ENCODE results near the gene KEL. TPM values are rescaled to one million over a fixed set of nuclear protein-coding genes. Genes with fewer than 3 reads are reported as not detected.
A peak's percentile ranks its signal among the peaks of the same experiment; 100 is the strongest.

The KEL gene
- total RNA-seq, 1 experiment from 2014 or later: not detected

- H3K27me3 Mint-ChIP-seq (ENCODE audit: insufficient read depth, unreplicated experiment): peaks cover 6% of the 10 kb centered on the region
- Histone ChIP-seq H3K4me1 (peaks cover 30% of the 10 kb centered on the region), H3K27me3 (replicated peaks; ENCODE audit: control insufficient read depth, insufficient read depth, low read length) (no peaks in the 10 kb centered on the region), H3K4me3 (ENCODE audit: low read depth, low read length) (no peak overlapping the region), H3K36me3 (ENCODE audit: control insufficient read depth, insufficient read depth, low read length) (no peaks in the 10 kb centered on the region), H3K9me3 (no peaks in the 10 kb centered on the region)
- H3K4me3 Mint-ChIP-seq (ENCODE audit: unreplicated experiment): no peak overlapping the region
- ChIA-PET POLR2A (no interaction called here), CTCF (interaction anchor here (0.6 to 2.0 kb wide), 8 partner anchors 42 to 409 kb away, joined by 3 to 20 read pairs (median 4); no protein-coding TSS in a partner anchor)
- H3K27ac Mint-ChIP-seq (ENCODE audit: unreplicated experiment): no peak overlapping the region
- peak; percentile 28 to 57 for TF ChIP-seq CTCF (IDR thresholded peaks at IDR 0.05; ENCODE audit: insufficient read depth in 1 of 2, low read depth in 1 of 2, low read length in 1 of 2, severe bottlenecking in 1 of 2, unreplicated experiment in 1 of 2)
- peak in 1 of 2 experiments; percentile 35 for DNase-seq
- intact Hi-C loops (cut with micrococcal nuclease; ENCODE audit: unreplicated experiment): loop anchor here (1.0 kb wide), 1 partner anchor 107 kb away; no protein-coding TSS in a partner anchor
- H3K9me3 Mint-ChIP-seq (ENCODE audit: unreplicated experiment): peaks cover 26% of the 10 kb centered on the region
- H3K4me1 Mint-ChIP-seq (ENCODE audit: low read depth, unreplicated experiment): peaks cover 39% of the 10 kb centered on the region
- no peaks in the 10 kb centered on the region for H3K36me3 Mint-ChIP-seq (ENCODE audit: insufficient read depth, unreplicated experiment)
- no TSS peak for BruUV-seq (replicated peaks)
These were observed 1.1 kb downstream of the KEL start for GRCh38 chr7:142960955-142961512.

GRCh38 chr7:142959202-142959601 lies 3.0 kb downstream of the KEL start:
- Histone ChIP-seq H3K9me3 (no peaks in the 10 kb centered on the region), H3K4me1 (peaks cover 36% of the 10 kb centered on the region), H3K4me3 (ENCODE audit: low read depth, low read length) (no peak overlapping the region), H3K36me3 (ENCODE audit: control insufficient read depth, insufficient read depth, low read length) (no peaks in the 10 kb centered on the region), H3K27me3 (replicated peaks; ENCODE audit: control insufficient read depth, insufficient read depth, low read length) (no peaks in the 10 kb centered on the region)
- Mint-ChIP-seq H3K36me3 (ENCODE audit: insufficient read depth, unreplicated experiment) (no peaks in the 10 kb centered on the region), H3K9me3 (ENCODE audit: unreplicated experiment) (peaks cover 39% of the 10 kb centered on the region), H3K27me3 (ENCODE audit: insufficient read depth, unreplicated experiment) (peaks cover 6% of the 10 kb centered on the region), H3K27ac (ENCODE audit: unreplicated experiment) (peak overlapping the region; percentile 3), H3K4me1 (ENCODE audit: low read depth, unreplicated experiment) (peaks cover 47% of the 10 kb centered on the region), H3K4me3 (ENCODE audit: unreplicated experiment) (no peak overlapping the region)
- no peak for DNase-seq
- intact Hi-C loops (cut with micrococcal nuclease; ENCODE audit: unreplicated experiment): loop anchor here (5.0 kb wide), 1 partner anchor 43 kb away; no protein-coding TSS in a partner anchor
- ChIA-PET CTCF (no interaction called here), POLR2A (no interaction called here)
- TF ChIP-seq CTCF (IDR thresholded peaks at IDR 0.05; ENCODE audit: insufficient read depth in 1 of 2, low read depth in 1 of 2, low read length in 1 of 2, severe bottlenecking in 1 of 2, unreplicated experiment in 1 of 2): no peak
- BruUV-seq (replicated peaks): no TSS peak

GRCh38 chr7:142957723-142958122 lies 4.4 kb downstream of the KEL start:
- DNase-seq: no peak
- peaks cover 53% of the 10 kb centered on the region for H3K9me3 Mint-ChIP-seq (ENCODE audit: unreplicated experiment)
- H3K27me3 Mint-ChIP-seq (ENCODE audit: insufficient read depth, unreplicated experiment): peaks cover 6% of the 10 kb centered on the region
- H3K36me3 Mint-ChIP-seq (ENCODE audit: insufficient read depth, unreplicated experiment): no peaks in the 10 kb centered on the region
- Histone ChIP-seq H3K4me1 (peaks cover 36% of the 10 kb centered on the region), H3K9me3 (no peaks in the 10 kb centered on the region), H3K4me3 (ENCODE audit: low read depth, low read length) (no peak overlapping the region), H3K36me3 (ENCODE audit: control insufficient read depth, insufficient read depth, low read length) (no peaks in the 10 kb centered on the region), H3K27me3 (replicated peaks; ENCODE audit: control insufficient read depth, insufficient read depth, low read length) (no peaks in the 10 kb centered on the region)
- ChIA-PET POLR2A (no interaction called here), CTCF (interaction anchor here (0.5 to 0.9 kb wide), 2 partner anchors 9 to 47 kb away, joined by 3 read pairs; no protein-coding TSS in a partner anchor)
- TF ChIP-seq CTCF (IDR thresholded peaks at IDR 0.05; ENCODE audit: insufficient read depth in 1 of 2, low read depth in 1 of 2, low read length in 1 of 2, severe bottlenecking in 1 of 2, unreplicated experiment in 1 of 2): no peak
- intact Hi-C loops (cut with micrococcal nuclease; ENCODE audit: unreplicated experiment): loop anchor here (1.0 to 5.0 kb wide), 5 partner anchors 44 to 103 kb away; partner anchors contain the start of gene EPHB6
- BruUV-seq (replicated peaks): no TSS peak
- peak overlapping the region; percentile 79 for H3K27ac Mint-ChIP-seq (ENCODE audit: unreplicated experiment)
- peaks cover 47% of the 10 kb centered on the region for H3K4me1 Mint-ChIP-seq (ENCODE audit: low read depth, unreplicated experiment)
- H3K4me3 Mint-ChIP-seq (ENCODE audit: unreplicated experiment): no peak overlapping the region
